ENCODE measurements around the gene PNP.

DNA sequence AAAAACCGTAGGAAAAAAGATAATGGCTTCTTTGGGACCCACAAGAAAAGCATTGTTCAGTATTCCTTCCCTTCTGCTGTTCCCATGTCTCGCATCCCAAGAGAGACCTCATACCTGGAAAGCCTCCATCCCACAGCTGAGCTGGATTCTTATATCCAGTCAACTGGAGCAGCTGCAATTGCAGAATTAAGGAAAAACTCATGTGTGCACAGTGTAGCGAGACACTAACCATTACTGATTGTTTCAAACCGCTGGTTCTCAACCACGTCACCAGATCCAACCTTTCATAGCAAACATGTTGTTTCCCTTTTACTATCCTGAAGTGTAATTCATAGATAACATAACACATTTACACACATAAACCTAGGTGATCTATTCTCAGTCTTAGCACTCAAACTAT lies 30.7 kb downstream of the PNP start:
- TF ChIP-seq, protein P1, sequence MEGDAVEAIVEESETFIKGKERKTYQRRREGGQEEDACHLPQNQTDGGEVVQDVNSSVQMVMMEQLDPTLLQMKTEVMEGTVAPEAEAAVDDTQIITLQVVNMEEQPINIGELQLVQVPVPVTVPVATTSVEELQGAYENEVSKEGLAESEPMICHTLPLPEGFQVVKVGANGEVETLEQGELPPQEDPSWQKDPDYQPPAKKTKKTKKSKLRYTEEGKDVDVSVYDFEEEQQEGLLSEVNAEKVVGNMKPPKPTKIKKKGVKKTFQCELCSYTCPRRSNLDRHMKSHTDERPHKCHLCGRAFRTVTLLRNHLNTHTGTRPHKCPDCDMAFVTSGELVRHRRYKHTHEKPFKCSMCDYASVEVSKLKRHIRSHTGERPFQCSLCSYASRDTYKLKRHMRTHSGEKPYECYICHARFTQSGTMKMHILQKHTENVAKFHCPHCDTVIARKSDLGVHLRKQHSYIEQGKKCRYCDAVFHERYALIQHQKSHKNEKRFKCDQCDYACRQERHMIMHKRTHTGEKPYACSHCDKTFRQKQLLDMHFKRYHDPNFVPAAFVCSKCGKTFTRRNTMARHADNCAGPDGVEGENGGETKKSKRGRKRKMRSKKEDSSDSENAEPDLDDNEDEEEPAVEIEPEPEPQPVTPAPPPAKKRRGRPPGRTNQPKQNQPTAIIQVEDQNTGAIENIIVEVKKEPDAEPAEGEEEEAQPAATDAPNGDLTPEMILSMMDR (conservative IDR thresholded peaks at IDR 0.05 in 1 of 2, IDR thresholded peaks at IDR 0.05 in 1 of 2; ENCODE audit: low read depth in 1 of 2, low read length in 2 of 2), result no peak
- no peak for TF ChIP-seq EZH2 (IDR thresholded peaks at IDR 0.05; ENCODE audit: low read length, missing control alignments)

All from fibroblast of lung (primary cell).